ENCODE data around the gene CIP2A. TPM values are rescaled to one million over a fixed set of nuclear protein-coding genes. Genes with fewer than 3 reads are reported as not detected.

Gene CIP2A
- total and polyA plus RNA-seq, 2 of the 13 experiments (the other 11 are each of a cell fraction or from before 2014, with no cell fraction given), result 7.8 to 36.9 TPM

DNA sequence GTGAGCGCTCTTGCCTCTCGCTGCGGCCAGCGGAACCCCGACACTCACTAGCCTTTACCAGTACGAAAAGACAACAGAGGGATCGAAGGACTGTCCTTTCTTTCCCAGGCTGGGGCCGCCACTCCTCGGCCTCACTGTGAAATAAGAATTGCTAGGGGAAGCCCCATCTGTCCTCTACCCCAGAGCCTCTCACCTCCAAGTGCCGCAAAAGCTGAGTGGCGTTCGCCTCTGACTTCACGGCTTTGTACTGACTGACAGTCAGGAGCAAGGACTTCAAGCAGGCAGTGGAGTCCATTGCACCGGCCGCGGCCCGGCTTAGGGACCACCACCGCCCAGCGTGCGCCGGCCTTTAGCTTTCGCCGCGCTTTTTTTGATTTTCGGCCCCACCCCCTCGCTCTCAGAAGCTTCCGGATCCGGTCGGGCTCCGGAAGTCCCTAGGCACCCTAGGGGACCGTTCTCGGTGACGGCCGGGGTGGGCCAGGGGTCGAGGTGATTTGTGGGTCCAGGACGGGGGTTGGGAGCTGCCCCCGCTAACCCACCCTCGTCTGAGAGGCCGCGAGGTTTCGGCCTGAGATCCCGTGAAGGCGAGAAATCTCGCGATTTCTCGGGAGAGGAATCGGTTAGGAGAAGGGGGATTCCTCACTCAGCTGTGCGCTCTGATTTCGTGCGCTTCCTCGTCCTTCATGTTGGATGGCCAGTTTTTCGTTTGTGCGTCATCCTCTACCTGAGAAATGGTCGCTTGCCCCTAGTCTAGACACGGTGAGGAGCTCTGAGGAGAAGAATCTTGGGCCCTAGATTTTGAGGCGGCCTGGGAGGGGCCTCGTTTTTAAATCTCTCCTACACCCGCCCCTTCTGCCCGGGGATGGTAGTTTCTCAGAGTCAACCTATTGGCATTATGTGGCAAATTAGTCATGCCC lies at the start of gene CIP2A, which contains the start of gene DZIP3 (continued):
- TF ChIP-seq, protein P1, sequence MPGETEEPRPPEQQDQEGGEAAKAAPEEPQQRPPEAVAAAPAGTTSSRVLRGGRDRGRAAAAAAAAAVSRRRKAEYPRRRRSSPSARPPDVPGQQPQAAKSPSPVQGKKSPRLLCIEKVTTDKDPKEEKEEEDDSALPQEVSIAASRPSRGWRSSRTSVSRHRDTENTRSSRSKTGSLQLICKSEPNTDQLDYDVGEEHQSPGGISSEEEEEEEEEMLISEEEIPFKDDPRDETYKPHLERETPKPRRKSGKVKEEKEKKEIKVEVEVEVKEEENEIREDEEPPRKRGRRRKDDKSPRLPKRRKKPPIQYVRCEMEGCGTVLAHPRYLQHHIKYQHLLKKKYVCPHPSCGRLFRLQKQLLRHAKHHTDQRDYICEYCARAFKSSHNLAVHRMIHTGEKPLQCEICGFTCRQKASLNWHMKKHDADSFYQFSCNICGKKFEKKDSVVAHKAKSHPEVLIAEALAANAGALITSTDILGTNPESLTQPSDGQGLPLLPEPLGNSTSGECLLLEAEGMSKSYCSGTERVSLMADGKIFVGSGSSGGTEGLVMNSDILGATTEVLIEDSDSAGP (CRISPR knock-in tag; IDR thresholded peaks at IDR 0.05; ENCODE audit: borderline replicate concordance), result peak; percentile 89
- TF ChIP-seq ZSCAN29 (CRISPR knock-in tag; conservative IDR thresholded peaks at IDR 0.05) (no peak), SCMH1 (CRISPR knock-in tag; IDR thresholded peaks at IDR 0.05; ENCODE audit: borderline replicate concordance) (no peak), ZNF816 (CRISPR knock-in tag; IDR thresholded peaks at IDR 0.05; ENCODE audit: borderline replicate concordance) (peak; percentile 69; the same call in 1 of the 2 replicates), NFKB2 (CRISPR knock-in tag; IDR thresholded peaks at IDR 0.05; ENCODE audit: borderline replicate concordance) (0 out of 2 replicates have a peak, but pooled peaks have one; percentile 46), ZMAT3 (CRISPR knock-in tag; conservative IDR thresholded peaks at IDR 0.05) (peak; percentile 69; the same call in 1 of the 2 replicates), PITX1 (CRISPR knock-in tag; IDR thresholded peaks at IDR 0.05) (peak; percentile 79), SP140L (CRISPR knock-in tag; IDR thresholded peaks at IDR 0.05; ENCODE audit: borderline replicate concordance) (0 out of 2 replicates have a peak, but pooled peaks have one; percentile 36), ZNF235 (CRISPR knock-in tag; IDR thresholded peaks at IDR 0.05; ENCODE audit: borderline replicate concordance) (0 out of 2 replicates have a peak, but pooled peaks have one; percentile 44), ZBTB42 (CRISPR knock-in tag; IDR thresholded peaks at IDR 0.05) (no peak), RAD21 (CRISPR knock-in tag; IDR thresholded peaks at IDR 0.05) (no peak), POLR2AphosphoS2 (IDR thresholded peaks at IDR 0.05; ENCODE audit: low read depth, low read length) (peak; percentile 77; the same call in 1 of the 2 replicates), ZNF761 (CRISPR knock-in tag; conservative IDR thresholded peaks at IDR 0.05) (peak; percentile 66; the same call in 1 of the 2 replicates), FOXJ3 (CRISPR knock-in tag; IDR thresholded peaks at IDR 0.05; ENCODE audit: borderline replicate concordance) (peak; percentile 35; the same call in 1 of the 2 replicates), ZBTB7A (CRISPR knock-in tag; IDR thresholded peaks at IDR 0.05) (peak; percentile 88; the same call in 1 of the 2 replicates), ZNF383 (CRISPR knock-in tag; IDR thresholded peaks at IDR 0.05; ENCODE audit: borderline replicate concordance) (no peak), DPF2 (CRISPR knock-in tag; IDR thresholded peaks at IDR 0.05; ENCODE audit: borderline replicate concordance, low read depth) (no peak), ZNF484 (CRISPR knock-in tag; IDR thresholded peaks at IDR 0.05; ENCODE audit: borderline replicate concordance, low read depth) (no peak)
- TF ChIP-seq, protein P2, sequence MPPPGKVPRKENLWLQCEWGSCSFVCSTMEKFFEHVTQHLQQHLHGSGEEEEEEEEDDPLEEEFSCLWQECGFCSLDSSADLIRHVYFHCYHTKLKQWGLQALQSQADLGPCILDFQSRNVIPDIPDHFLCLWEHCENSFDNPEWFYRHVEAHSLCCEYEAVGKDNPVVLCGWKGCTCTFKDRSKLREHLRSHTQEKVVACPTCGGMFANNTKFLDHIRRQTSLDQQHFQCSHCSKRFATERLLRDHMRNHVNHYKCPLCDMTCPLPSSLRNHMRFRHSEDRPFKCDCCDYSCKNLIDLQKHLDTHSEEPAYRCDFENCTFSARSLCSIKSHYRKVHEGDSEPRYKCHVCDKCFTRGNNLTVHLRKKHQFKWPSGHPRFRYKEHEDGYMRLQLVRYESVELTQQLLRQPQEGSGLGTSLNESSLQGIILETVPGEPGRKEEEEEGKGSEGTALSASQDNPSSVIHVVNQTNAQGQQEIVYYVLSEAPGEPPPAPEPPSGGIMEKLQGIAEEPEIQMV (CRISPR knock-in tag; IDR thresholded peaks at IDR 0.05; ENCODE audit: low read depth), result peak; percentile 73
- TF ChIP-seq, protein P3, sequence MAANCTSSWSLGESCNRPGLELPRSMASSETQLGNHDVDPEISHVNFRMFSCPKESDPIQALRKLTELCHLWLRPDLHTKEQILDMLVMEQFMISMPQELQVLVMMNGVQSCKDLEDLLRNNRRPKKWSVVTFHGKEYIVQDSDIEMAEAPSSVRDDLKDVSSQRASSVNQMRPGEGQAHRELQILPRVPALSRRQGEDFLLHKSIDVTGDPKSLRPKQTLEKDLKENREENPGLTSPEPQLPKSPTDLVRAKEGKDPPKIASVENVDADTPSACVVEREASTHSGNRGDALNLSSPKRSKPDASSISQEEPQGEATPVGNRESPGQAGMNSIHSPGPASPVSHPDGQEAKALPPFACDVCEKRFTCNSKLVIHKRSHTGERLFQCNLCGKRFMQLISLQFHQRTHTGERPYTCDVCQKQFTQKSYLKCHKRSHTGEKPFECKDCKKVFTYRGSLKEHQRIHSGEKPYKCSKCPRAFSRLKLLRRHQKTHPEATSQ (CRISPR knock-in tag; IDR thresholded peaks at IDR 0.05; ENCODE audit: borderline replicate concordance), result peak; percentile 94; the same call in 1 of the 2 replicates
- TF ChIP-seq, protein P4, sequence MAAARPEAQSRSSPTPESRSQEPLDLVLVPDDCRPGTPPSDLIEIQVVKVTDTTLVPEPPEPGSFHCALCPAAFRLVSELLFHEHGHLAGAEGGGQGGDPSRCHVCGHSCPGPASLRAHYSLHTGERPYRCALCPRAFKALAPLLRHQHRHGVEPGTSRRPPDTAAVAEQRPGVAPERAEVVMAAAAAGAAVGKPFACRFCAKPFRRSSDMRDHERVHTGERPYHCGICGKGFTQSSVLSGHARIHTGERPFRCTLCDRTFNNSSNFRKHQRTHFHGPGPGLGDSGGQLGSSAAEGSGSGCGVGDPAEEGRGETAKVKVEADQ (CRISPR knock-in tag; IDR thresholded peaks at IDR 0.05; ENCODE audit: borderline replicate concordance), result no peak; the same call in 1 of the 2 replicates
- TF ChIP-seq, protein P5, sequence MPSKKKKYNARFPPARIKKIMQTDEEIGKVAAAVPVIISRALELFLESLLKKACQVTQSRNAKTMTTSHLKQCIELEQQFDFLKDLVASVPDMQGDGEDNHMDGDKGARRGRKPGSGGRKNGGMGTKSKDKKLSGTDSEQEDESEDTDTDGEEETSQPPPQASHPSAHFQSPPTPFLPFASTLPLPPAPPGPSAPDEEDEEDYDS (CRISPR knock-in tag; IDR thresholded peaks at IDR 0.05), result peak; percentile 86
